GM18507 (cell line): ENCODE results near the gene BACH2.
"Not testable (repeated sequence)": the region's sequence is repeated elsewhere in the genome, so short reads cannot be mapped to it uniquely, and the experiment has no call there.

Source experiments
- DNase-seq: peaks from one replicate; pipeline ENCODE4 v3.0.0; 2011; ENCODE audit warnings: low read depth; ENCODE audit not compliant: insufficient read length; ENCODE audit errors: extremely low spot score
- FAIRE-seq: peaks from 2 replicates; lab custom pipeline; 2011; peaks lifted over from hg19 to GRCh38; lab: Jason Lieb, UNC

The BACH2 gene

DNA sequence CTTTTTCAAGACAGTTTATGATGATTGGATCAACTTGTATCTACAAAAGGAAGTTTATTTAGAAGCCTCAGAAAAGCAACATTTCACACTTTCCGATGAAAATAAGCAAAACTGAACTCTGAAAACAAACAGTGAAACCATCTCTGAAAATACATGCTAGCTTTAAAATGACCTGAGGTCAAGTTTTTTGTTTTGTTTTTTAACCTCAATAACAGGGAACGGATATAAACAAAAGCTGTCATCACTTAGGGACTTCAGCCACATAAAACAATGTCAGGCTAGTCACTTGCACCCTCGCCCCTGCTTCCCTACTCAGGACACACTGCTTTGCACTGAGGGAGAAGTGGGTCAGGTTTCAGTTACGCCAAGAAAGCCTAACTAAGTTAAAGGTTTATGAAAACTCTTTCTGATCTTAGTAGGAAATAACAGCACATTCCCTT, 11.6 kb downstream of the BACH2 start:
- FAIRE-seq (no peak), DNase-seq (no peak)

DNA sequence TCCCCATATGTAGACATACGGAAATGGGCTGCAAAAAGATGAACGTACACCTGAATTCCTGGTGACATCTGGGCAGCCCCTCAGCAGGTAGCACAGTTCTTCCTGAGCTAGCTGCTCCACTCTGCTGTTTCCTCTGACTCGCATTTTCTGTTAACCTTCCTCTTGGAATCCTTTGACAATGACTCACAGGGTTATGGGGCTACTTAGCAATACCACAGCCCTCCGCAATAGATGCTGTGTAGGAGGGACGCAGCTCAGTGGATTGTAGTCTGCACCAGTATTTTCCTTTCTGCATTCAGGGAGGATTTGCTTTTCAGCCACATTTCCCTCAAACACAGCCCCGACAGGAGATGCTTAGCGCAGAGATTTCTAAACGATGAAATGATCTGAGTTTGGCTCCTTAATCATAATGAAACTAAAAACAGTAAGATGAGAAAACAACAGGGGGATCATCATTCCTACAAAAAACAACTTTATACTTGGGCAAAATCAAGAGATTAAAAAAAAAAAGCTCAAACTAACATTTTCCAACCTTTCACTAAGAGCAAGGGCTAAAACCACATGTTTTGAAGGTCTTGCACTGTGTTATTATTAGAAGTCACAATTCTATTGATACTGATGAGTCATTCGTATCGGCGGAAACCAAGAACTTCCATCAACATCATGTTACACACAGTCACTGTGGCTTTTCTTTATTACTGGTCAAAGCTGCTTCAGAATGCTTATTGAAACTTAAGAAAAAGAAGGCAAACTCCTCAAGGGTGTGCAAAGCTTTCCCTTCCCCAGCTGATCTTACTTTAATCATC, 12.2 kb downstream of the BACH2 start:
- DNase-seq (peak; percentile 23), FAIRE-seq (peak; percentile 93)

DNA sequence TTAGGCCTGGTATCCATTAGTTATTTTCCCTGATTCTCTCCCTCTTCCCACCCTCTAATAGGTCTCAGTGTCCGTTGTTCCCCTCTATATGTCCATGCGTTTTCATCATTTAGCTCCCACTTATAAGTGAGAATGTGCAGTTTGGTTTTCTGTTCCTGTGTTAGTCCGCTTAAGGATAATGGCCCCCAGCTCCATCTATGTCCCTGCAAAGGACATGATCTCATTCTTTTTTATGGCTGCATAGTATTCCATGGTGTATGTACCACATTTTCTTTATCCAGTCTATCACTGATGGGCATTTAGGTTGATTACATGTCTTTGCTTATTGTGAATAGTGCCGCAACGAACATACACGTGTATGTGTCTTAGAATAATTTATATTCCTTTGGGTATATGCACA, 14.4 kb downstream of the BACH2 start:
- not testable (repeated sequence) for DNase-seq, FAIRE-seq

DNA sequence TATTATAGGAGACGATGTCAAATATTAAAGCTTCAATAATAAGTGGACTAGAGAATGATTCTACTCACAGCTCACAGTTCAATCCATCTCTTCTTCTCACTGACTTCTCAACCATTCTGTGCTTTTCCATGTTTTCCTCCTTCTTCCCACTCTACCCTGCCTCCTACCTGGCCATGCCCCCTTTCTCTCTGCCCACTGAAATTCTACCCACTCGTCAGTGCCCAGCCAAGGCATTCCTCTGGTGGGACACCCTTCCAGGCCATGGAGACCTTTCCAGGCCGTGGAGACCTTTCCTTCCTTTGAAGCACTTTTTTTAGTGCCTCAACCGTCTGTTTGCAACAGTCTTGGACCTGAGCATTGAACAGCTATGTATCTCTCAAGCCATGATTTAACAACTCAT, 18.5 kb downstream of the BACH2 start:
- DNase-seq, result no peak
- no peak for FAIRE-seq

DNA sequence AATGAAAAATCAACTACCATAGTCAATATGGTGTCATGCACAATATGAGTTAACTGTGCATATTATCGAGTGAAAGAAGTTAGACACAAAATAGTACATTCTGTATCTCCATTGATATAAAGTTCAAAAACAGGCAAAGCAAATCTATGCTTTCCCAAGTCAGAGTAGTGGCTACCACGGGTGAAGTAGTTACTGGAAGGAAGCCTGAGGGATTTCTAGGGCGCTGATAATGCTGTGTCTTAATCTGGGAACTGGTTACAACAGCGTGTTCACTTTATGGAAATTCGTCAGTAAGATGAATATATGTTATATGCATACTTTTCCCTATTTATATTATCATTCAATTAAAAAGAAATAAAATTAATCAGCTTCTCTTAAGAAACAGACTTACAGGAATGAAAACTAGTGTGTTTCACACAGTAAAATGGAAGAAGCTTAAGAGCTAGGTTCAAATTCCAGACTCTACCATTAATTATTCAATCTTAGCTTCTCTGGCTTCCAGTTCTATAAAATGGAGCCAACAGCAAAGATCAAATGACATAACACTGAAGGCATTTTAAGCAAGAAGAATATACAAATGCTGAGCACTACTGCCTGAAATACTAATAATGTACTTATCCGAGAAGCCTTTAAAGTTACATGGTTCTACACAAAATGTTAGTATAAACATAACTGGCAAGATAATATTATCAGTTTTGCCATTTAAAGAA, 19.2 kb downstream of the BACH2 start:
- no peak for FAIRE-seq
- DNase-seq, result no peak

DNA sequence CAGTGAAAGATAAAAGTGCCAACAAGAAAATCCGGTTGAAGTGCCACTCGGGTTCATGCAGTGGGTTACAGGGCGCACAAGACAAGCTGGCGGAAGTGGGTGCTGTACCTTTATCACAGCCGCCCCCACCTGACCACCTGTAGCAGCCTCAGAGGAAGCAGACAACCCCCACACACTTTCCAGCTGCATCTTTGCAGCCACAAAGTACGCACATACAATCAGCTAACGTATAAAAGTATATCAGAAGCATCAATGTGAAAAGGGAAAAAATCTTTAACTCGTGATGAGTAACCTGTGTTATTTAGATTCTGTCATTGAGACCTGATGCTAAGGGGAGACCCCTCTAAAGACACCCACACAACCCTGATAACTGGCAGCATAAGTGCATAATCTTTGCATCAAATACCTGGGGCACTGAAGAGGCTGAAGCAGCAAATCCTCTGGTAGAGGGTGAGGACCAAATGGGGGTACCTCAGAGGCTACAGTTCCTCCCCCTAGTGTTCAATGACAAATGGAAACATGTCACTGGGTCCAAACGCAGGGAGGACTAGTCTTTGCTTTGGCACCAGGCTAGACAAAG, 22.1 kb downstream of the BACH2 start:
- FAIRE-seq (no peak), DNase-seq (no peak)

DNA sequence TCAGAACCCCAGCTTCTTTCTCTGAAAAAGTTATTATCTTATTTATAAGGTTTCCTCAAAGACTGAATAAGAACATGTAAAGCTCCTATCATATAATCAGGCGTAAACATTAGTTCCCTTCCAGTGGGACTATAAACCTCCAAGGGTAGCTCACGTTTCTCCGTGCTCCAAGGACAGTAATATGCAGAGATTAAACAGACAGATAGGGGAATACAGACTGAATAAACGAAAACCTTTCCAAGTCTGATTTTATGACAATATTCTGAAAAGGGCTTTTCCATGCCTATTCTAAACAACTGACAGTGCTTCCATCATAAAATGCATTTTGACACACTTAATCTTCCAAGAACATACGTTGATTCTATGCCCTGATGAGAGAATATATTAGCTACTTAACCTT, 22.8 kb downstream of the BACH2 start:
- DNase-seq, result no peak
- no peak for FAIRE-seq

DNA sequence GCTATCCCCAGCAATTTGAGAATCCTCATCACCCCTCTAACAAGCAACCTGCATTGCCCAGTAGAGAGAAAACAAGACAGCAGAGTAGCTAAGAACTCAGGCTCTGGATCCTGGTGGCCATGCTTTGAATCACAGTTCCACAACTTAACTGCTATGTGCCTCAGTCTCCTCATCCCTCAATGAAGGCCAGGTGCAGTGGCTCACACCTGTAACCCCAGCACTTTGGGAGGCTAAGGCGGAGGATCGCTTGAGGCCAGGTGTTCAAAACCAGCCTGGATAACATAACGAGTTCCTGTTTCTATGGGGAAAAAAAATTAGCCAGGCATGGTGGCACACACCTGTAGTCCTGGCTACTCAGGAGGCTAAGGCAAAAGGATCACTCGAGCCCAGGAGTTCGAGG, 23.7 kb downstream of the BACH2 start:
- FAIRE-seq (no peak), DNase-seq (no peak)

DNA sequence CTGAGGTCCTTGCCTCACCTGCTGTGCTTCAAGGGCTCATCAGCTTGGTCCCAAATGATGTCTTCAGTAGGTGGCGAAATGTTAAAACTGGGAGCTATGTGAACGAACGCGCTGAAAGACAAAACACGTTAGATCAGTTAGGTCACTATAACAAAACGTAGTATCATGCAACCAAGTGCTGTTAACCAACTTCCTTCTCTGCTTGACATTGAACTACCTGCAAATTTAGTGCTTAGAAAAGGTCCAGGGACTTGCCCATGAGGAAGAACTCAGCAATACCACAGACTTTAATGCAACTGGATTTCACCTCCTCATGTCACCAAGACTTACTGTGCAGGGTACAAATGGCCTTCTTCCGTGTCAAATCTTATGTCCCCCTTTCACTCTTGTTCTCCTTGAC, 24.8 kb downstream of the BACH2 start:
- DNase-seq, result no peak
- FAIRE-seq, result no peak

DNA sequence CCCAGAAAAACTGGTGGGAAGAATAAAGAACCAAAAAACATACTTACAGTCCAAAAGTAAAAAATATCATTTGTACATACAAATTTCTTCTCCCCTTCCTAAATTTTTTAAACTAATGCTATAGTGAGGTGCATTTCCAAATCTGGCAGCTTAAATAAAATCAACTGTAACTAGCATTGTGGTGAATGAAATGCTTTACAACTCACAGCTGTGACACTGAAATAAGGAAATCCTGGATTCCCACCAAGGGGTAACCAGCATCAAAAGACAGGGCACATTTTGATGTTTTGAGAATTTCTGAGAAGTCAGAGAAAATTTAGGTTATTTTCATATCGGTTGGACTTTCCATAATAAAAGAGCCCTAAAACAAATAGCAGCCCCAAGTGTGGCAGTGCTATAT, 27.3 kb downstream of the BACH2 start:
- FAIRE-seq (no peak), DNase-seq (no peak)

DNA sequence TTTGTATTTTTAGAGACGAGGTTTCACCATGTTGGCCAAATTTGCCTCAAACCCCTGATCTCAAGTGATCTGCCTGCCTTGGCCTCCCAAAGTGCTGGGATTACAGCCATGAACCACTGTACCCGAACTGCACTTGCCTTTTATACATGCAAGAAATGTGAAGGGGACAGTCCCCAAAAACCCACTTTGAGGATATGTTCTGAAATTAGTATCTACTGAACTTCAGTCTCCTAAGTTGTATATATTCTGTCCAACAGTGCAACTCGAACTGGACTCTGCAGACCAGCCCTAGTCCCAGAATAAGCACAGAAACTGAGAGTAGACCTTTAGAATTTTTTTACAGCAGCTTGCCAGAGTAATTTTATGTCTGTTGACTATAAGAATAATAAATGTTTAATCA, 28.5 kb downstream of the BACH2 start:
- FAIRE-seq, result no peak
- DNase-seq, result no peak

DNA sequence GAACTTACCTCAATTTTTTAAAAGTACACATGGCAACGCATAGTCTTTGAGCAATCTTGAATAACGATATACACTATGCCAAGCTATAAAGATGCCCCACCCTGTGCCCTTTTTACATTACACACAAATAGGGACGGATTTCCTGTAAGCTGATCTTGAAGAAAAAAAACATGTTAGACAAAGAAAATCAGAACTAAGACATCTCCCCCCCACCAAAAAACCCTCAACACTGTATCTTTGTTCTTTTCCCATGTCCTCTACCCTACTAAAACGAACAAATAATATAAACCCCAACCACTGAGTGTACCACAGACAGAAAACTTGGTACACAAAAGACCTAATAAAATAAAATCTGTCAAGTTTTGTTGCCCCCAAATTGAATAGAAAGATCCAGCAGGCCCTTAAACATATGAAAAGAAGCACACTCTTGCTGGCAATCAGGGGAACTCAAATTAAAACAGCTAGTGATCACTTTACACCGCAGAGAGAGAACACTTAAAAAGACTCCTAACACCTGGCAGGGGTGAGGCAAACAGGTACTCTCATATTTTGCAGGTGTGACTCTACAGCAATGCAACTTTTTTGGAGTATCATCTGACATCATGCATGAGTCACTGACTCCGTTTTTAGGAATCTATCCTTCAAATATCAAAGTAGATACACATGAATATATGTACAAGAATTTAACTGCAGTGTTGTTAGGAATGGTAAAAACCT, 29.6 kb downstream of the BACH2 start:
- FAIRE-seq (no peak), DNase-seq (no peak)

DNA sequence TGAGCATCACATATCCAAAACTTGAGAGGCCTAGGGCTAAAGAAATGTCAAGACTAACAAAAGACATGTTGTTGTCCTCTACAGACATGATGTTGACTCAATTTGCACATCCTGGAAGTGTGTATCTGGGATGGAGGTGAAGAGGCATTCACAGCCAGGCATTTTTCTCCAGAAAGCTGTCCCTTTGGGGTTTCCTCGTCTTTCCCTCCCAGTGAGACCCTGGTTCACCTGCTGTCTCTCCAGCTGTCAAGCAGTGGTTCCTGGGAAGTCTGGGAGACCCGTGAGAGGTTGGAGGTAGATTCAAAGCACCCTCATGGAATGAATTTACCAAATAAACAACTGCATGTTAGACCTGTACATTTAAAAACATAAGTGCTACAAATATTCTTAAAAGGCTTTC, 32.1 kb downstream of the BACH2 start:
- DNase-seq, result no peak
- FAIRE-seq, result no peak

DNA sequence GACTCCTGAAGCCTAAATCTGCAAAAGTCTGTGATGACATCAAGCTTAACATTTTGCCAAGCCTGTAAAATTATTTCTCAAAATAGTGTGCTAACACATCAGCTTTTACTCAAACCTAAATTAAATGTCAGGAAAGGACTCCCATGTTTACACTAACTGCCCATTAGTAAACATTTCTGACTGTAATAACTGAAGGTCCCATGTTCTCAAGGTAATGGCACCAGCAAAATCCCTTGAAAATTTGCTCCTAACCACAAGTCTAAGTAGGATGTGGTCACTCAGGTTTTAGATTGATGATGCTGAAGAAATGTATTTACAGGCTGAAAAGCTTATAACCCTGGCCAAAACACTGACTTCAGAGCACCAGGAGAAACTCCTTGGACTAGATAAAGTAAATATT, 33.0 kb downstream of the BACH2 start:
- DNase-seq (no peak), FAIRE-seq (no peak)

DNA sequence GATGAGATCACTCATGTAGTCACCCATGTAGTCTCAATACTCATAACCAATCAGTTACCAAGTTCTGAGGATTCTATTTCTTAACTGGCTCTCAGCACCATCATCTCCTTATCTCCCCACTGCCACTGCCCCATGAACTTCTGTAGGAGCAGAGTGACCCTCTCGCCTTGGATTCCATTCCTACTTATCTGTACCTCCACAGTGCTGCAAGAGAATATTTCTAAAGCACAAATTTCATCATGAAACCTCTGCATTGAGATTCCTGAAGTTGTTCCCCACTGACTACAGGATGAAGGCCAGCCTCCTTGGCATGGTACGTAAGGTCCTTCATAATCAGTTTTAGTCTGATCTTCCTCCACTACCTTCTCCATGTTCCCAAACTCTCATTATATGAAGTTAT, 34.8 kb downstream of the BACH2 start:
- no peak for FAIRE-seq
- no peak for DNase-seq

DNA sequence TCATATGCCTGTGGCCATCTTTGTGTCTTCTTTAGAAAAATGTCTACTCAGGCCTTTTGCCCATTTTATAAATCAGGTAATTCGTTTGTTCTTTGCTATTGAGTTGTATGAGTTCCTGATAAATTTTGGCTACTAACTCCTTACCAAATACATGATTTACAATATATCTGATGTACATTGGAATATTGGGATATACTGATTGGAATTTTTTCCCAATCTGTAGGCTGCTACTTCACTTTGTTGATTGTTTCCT, 39.2 kb downstream of the BACH2 start:
- no peak for FAIRE-seq
- DNase-seq, result no peak

DNA sequence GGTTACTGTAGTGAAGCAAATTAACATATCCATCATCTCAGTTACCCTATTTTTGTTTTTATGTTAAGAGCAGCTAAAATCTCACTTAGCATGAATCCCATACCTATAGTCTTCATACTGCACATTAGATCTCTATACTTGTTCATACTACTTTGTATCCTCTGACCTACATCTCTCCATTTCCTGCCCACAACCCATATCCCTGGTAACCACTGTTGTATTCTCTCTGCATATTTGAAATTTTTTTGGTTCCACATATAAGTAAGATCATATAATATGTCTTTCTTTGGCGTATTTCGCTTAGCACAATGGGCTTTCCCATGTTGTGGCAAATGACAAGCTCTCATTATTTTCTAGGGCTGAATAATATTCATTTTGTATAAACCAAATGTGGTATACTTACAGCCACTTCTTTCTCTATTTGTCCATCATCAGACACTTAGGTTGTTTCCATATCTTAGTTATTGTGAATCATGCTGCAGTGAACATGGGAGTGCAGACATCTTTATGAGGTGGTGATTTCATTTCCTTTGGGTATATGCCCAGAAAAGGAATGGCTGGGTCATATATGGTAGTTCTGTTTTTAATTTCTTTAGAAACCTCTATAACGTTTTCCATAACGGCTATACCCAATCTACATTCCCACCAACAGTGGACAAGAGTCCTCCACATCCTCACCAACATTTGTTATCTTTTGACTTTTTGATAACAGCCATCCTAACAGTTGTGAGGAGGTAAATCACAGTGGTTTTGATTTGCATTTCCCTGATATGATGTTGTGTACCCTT, 39.8 kb downstream of the BACH2 start:
- DNase-seq (no peak), FAIRE-seq (no peak)

DNA sequence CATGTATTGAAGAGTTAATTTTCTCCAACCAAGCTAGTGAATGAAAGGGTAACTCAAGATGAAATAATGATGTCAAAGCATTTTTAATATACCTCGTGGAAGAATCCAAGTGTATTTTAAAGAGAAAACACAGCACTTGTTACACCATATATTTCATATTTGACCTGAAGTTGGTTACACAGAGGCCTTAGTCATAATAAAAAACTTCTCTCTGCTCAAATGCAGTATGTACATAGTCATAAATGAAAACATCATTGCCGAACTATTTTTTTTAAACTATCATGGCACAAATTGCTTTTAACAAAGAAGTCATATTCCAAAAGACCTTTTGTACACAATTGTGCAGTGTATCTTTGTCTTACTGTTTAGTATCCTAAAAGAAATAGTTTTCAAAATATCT, 43.0 kb downstream of the BACH2 start:
- FAIRE-seq, result no peak
- no peak for DNase-seq

DNA sequence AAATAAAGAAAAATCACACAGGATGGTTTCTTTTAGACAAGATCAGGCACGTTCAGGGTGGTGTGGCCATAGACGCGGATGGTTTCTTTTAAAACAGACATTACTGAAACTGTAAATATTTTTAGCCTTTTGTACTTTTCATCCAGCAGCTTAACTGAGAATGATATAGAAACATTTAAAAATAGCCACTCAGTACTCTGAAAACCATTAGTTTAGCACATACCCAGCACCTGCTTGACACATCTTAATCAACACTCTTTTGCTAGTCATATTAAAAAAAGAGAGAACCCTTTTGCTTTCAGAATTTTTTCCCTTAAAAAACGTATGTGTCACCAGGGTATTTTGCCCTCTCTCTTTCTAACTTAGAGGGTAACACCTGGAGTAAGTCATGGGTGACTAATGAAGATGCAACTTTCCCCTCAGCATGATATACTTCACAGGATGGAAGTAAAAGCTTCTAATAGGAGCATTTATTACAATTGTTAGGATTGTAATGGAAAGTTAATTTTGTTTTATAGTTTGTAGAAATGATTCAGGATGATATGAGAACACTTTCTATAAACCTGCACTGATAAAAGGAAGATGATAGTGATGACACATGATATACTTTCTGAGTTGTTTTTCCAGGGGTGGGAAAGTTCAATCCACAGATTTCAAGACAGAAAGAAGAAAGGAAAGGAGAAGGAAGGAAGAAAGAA, 45.2 kb downstream of the BACH2 start:
- peak; percentile 62 for FAIRE-seq
- DNase-seq, result no peak
